Embryonic facial prominence (tissue), 1 donor: Measurements from ENCODE around the gene FOXP1.

Experiments
- DNase-seq: peaks from one replicate; pipeline ENCODE4 v3.0.0-alpha.2; 2016; ENCODE audit errors: extremely low spot score

Gene FOXP1

DNA sequence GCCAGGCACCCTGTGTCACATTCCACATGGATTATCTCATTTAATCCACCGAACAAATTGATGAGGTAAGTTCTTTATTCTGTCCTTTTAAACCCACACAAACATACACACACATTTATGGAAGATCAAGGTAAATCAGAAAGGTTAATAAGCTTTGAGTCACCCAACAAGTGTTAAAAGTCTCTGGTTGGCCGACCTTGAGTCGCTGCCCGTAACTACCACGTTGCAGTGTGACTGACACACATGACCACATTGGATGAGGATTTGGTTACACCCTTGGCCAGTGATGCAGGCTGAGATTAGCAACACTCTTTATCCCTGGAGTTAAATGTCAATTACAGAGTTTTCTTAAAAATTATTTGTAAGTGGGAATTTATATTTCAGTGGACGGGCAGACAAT, 19.2 kb downstream of the FOXP1 start:
- DNase-seq = no peak

DNA sequence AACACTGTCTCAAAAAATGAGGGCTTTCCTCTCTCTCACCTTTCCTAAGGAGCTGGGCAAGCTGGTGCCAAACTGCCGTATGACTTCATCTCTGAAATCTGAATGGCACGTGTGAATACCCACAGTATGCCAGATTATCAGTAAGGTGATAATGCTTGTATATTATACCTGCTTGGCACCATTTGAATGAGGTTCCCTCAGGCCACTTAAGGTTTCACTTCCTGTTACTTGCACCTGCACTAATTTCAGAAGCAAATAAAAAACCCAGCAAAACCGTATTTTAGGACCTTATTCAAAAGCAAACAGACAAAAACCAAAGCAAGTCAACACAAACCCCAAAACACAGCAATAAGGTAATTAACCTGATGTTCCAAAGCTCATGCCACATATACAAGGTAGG, 19.7 kb downstream of the FOXP1 start:
- DNase-seq = no peak

GRCh38 chr3:71562938-71563337, 20.6 kb downstream of the FOXP1 start:
- no peak for DNase-seq

DNA sequence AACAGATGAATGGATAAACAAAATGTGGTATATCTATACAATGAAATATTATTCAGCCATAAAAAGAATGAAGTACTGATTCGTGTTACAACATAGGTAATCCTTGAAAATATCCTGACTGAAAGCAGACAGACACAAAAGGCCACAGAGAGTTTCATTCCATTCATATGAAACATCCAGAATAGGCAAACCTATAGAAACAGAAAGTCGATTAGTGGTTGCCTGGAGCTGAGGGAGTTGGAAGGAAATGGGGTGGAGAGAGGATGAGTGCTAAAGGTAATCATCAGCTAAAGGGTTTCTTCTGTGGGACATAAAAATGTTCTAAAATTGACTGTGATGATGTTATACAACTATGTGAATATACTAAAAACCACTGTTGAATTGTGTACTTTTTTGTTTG, 22.9 kb downstream of the FOXP1 start:
- DNase-seq = no peak

- no peak for DNase-seq
Observed at GRCh38 chr3:71559578-71560162, 23.9 kb downstream of the FOXP1 start.

DNA sequence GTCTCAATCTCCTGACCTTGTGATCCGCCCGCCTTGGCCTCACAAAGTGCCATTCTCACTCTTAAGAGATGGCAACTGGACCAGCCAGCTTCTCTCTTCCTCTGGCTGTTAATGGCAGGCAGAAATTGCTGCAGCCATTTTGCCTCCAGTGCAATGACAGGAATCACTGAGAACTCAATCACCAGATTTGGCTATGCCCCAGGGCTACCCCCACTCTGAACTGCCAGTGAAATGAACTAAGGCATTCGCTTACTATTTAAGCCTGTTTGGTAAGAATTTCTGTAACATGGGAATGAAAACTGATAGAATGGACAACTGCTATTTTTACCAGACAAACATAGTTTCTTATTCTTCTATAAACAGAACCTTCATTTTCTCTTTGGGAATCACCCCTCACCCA, 24.5 kb downstream of the FOXP1 start:
- no peak for DNase-seq

DNA sequence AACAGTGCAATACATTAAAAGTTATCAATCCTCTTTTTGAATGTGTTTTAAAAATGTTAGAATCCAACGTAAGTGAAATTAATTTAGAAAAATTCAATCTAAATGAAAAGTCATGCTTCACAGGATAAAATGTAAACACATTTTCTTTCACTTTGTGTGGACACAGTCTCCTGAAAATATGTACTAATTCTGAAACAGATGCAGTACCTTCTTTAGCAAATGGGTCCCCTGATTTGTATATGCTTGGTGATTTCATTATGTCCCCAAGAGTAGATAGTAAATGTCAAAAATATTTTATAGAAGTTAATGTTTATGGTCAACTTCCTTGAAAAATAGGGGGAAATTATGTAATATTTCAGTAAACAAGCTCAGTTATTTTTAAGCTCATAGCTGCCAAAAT, 28.9 kb downstream of the FOXP1 start:
- DNase-seq = no peak

DNA sequence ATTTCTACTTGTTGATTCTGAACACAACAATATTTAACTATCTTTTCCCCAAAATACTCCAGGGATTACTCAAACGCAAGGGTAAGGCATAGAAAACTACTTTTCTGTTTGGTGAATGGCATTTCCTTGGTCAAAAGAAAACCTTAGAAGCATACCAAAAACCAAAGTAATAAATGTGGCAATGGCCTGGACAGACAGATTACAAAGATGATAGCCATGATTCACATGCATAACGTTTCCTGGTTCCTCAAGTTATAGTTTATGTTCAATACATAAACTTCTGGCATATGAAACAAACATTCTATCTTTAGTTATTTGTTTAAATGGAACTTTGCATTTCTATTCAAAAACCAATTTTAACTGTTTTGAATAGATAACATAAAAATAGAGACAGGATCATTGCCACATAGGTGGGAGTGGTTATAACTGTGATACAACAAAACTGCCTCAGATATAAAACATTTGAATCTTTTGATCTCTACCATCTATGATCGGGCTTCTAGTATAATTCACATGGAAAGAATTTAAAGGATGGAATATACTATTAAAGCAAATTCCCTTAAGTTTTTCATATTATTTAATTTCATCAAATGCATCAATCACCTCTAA, 32.1 kb downstream of the FOXP1 start:
- no peak for DNase-seq

- DNase-seq = no peak
Observed at GRCh38 chr3:71549951-71550350, 33.6 kb downstream of the FOXP1 start.

DNA sequence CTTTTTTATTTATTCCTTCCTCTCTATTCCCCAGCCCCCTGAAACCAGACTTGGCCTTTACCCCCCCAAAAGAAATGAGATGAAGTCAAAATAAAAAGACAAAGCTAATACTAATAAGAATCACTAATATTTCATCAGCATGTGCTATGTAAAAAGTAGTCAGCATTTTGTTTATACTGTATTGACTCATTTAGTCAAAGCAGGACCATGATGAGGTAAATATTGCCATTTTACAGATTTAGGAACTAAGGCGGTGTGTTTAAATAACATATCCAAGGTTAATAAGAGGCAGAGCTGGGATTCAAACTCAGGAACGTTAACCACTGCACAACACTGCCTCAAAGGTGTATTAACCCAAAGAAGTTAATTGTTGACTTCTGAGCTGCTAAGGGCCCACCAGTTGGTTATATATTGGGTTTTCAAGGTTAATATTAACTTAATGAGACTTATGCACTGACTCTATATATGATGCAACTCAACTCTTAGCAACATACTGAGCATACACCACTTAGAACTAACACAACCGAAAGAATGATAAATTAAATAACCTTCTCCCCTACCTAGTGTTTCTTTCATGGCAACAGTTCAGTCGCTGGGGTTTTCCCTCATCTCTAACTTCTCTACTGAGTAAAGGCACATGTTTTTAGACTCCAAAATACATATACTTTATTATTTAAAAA, 34.7 kb downstream of the FOXP1 start:
- no peak for DNase-seq

DNA sequence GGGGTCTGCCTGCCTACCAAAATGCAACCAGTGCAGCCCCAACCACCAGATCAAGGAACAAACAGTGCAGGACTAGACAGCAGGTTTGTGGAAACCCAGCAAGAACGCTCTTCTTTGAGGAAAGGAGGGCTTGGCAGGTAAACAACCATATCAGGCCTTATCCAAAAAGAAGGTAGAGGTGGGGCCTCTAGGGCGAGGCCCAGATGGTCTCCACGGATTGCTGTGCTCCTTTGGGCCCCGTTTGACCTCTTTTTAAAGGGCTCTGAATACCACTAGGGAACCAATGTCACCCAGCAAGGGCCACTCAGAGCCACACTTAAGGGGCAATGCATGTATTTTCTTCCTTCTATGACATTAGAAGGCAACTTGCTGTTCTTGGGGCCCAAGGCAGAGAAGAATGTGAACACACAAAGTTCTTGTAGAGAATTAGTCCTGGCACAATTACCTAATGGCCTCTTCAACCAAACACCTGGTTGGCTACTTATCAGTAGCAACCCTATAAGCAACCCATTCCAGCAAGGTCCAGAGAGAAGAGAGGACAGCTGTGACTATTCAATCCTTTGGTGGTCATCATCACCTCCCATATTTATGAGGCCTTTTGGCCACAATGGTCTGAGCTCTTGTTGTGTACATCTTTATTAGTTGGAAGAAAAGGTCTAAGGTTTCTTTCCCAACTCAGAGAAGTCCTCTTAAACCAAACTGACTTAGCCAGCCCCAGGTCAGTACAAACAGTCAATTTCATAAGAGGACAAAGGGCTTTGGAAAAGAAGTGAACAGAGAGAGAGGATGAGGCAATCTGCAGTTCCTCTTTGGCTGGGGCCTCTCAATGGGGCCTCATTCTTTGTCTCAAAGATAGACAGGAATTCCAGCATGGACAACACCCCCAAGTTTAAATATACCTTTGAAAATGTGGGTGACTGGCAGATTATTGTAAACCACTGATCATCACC, 36.0 kb downstream of the FOXP1 start:
- no peak for DNase-seq

DNA sequence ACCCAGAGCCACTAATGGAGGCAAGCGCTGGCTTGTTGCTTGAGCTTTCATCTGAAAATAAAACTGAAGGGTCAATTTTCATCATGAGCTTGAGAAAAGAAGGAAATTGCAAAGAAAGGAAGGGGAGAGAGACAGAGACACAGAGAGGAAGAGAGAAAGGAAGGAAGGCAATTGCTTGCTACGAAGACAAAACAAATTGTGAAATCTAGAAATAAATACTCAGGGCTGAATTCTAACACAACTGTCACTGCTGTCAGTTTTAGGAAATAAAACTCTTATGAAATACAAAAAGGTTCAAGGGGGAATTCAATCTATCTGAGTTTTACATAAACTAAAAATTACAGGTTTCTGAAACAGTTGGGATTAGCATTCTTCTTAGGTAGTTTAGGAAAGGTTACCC, 36.7 kb downstream of the FOXP1 start:
- DNase-seq = no peak

GRCh38 chr3:71545330-71545729, 38.2 kb downstream of the FOXP1 start:
- no peak for DNase-seq

- no peak for DNase-seq
Observed at GRCh38 chr3:71543371-71544016, 40.0 kb downstream of the FOXP1 start.

DNA sequence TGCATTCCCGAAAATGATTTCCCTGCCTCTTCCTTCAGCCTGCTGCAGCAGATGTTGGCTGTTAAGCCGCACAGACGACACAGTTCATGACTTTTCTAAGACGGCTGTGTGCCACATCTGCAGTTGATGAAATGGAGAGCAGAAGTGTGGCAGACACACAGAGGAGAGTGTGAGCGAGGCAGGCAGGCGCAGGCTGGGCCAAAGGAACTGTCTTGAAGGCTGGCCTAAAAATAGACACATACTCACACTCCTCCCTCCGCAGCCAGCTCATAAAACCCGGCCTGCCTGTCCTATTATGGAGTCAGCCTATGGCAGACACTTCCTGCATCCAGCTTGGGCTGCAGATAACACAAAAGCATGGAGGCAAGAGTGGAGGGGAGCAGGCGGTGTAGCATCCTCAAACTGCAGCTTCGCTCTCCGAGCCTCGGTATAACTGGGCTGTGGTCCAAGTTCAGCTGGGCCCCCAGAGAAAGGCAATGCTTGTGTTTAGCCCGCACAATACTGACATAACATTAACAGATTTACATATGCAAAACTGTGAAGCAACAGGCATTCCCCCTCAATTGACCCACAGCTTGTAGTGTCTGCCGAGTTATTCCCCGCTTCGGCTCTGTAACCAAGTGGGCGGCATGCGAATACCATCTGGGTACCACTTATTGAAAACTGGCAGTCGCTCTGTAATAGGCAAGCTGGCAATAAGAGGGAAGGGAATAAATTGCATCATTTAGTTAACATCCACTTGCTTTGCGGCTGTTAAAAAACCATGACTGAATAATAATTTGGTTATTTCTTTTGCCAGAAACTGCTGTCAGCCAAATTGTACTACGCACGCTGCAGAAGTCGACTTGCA, 40.8 kb downstream of the FOXP1 start:
- peak; percentile 75 for DNase-seq

DNA sequence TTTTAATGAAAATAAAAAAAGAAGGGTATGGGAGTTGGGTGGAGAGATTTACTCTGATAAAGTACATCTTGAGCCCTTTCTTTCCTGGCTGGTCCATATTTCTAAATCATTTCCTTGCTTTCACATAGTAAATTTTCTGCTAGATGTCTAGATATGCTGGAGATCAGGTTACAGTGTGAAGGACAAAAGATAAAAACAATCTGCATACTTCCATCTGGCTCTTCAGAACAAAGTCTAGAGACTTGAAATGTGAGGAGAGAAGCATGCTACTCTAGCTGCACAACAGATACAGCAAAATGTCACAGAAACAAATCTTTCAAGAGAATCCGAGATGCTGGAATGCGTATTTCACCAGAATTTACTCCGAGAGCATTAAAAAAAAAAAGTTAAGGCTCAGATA, 42.2 kb downstream of the FOXP1 start:
- no peak for DNase-seq

DNA sequence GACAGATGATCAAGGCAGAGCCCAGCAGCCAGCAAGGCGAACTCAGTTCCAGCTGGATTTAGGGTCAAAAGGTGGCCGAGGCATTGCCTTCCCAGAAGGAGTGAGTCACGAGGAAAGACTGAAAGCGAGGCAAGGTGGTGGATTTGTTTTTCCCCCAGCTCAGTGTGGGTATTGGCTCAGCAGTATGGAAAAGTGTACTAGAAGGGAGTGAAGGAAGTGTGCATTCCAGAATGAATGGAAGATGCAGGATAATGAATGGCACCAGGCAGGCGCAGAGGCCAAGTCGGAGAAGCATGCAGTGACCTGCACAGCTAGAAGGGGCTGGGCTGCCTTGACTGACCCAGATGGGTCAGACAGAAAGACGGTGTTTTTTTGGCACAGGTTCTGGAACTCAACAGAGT, 46.3 kb downstream of the FOXP1 start:
- no peak for DNase-seq

- DNase-seq = no peak
Observed at GRCh38 chr3:71536376-71536965, 47.1 kb downstream of the FOXP1 start.

DNA sequence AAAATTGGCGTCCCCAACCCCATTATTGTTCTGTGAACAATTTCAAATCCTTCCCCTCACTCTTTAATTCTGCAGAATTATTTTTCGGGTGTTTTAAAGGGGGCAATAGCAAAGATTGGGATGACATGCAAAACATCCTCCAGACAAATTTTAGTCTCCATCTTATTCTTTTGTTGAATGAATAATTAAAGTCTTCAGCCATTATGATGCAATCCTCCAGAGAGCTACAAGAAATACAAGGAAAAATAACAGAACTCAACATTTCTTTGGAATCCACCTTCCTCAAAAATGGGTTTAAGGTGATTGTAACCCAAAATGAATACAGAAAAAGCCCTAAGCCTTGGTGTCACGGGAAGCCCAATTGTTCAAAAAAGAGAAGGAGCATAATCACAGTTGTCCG, 49.9 kb downstream of the FOXP1 start:
- DNase-seq = no peak

DNA sequence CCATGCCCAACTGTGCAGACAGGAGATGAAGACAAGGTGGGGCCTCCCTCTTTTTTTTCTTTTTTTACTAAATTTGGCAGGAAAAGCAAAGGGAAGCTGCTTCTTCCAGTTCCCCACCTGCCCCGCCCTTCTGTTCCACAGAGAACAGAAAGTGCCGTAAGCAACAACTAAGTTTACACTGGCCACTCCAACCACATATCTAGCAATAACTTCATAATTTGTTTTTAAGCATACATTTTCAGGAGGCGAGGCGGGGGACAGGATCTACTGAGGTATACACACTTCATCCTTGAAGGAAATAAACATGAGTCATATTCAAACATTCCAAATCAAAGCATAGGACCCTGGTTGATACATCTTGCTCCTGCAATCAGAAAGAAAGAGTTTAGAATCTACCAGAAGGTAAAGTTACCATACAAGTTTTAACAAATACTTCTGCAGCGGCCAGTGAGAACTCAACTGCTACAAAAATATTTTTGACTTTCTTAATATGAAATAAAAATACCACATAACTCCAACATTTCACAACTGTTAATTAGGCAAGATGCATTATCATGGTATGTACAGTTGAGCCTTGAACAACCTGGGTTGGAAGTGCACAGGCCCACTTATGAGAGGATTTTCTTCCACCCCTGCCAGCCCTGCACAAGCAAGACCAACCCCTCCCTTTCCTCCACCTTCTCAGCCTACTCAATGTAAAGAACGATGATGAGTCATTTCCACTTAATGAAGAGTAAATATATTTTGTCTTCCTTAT, 50.7 kb downstream of the FOXP1 start:
- no peak for DNase-seq
